Measurements from ENCODE around the gene CACNA2D3.

GRCh38 chr3:54087581-54088410 is 34.6 kb upstream of the CACNA2D3 start:
- TF ChIP-seq EP300 (IDR thresholded peaks at IDR 0.05) (no peak), CTCF (IDR thresholded peaks at IDR 0.05) (no peak), POLR2A (IDR thresholded peaks at IDR 0.05) (no peak), POLR2AphosphoS5 (IDR thresholded peaks at IDR 0.05) (no peak)

All from upper lobe of left lung (tissue), 4 donors.